GM21526 (cell line): ENCODE data around the gene PCP2.

ENCODE experiments used
- ATAC-seq: cut with Tn5 transposase; IDR thresholded peaks from one replicate; pipeline ENCODE4 v1.9.1; 2021; ENCODE audit warnings: moderate library complexity; ENCODE audit not compliant: unreplicated experiment, low FRiP score

Gene PCP2

DNA sequence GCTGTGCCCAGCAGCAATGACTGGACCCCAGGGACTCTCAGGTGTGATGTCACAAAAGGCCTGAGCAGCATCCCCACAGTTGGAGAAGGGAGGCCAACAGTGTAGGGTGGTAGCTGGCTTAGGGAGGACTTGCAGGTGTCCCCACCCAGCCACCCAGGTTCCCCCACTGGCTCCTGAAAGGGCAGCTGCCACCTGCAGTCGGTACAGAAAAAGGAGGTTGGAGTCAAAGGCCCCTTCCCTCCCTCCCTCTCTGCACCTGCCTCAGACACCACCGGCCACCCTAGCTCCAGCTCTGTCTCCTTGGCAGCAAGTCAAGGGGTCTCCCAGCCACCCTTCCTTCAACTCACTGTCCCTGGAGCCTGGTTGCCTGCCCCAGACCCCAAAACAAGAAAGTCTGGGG, at the start of gene PCP2:
TSS of gene PCP2 (minus strand) at position 22 of the 400 bp plus-strand sequence. CDS start 262 bp downstream, outside the sequence.
- no peak for ATAC-seq

DNA sequence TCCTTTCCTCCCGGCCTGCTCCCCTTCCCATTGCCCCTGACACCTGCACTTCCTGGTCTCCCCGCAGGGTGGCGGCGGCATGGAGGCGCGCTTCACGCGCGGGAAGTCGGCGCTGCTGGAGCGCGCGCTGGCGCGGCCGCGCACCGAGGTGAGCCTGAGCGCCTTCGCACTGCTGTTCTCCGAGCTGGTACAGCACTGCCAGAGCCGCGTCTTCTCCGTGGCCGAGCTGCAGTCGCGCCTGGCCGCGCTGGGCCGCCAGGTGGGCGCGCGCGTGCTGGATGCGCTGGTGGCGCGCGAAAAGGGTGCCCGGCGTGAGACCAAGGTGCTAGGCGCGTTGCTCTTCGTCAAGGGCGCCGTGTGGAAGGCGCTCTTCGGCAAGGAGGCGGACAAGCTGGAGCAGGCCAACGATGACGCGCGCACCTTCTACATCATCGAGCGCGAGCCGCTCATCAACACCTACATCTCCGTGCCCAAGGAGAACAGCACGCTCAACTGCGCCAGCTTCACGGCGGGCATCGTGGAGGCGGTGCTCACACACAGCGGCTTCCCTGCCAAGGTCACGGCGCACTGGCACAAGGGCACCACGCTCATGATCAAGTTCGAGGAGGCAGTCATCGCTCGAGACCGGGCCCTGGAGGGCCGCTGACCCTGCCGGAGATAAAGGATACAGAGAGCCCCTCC, 48.8 kb upstream of the PCP2 start:
- no peak for ATAC-seq

DNA sequence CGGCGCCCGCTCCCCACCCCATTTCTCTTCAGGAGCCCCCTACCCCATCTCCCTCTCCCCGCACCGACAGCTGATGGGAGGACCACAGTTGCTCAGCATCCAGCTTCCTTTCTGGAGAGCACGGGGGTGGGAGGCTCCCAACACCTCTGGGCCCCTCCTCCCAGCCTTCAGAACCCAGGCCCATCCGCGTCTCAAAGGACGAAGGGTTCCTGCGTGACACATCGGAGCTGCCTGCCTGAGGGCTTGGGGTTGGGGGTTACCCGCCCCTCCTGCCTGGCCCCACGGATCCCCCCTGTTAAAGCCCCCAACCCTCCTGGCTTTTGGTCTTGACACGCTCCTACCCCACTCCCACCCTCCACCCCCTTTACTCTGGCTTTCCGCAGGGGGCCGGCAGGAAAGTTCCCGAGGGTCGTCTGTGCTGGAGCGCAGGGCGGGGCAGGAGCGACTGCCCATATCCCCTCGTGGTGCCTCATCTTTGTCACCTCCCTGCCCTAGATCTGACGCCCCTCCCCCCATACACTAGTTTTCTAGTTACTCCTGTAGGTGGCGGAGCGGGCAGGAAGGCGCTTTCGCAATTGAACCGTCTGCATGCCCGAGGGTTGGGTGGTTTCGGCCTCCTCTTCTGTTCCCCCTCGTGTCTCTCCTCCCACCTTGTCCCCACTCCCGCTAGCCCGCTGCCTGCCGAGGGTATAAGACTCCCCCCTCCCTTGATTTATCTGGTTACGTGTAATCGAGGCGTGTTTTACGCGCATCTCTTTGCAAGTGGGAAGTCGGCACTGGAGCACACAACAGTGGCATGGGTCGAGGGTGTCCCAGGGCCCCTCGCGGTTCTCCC, 48.0 kb upstream of the PCP2 start:
- ATAC-seq: no peak

DNA sequence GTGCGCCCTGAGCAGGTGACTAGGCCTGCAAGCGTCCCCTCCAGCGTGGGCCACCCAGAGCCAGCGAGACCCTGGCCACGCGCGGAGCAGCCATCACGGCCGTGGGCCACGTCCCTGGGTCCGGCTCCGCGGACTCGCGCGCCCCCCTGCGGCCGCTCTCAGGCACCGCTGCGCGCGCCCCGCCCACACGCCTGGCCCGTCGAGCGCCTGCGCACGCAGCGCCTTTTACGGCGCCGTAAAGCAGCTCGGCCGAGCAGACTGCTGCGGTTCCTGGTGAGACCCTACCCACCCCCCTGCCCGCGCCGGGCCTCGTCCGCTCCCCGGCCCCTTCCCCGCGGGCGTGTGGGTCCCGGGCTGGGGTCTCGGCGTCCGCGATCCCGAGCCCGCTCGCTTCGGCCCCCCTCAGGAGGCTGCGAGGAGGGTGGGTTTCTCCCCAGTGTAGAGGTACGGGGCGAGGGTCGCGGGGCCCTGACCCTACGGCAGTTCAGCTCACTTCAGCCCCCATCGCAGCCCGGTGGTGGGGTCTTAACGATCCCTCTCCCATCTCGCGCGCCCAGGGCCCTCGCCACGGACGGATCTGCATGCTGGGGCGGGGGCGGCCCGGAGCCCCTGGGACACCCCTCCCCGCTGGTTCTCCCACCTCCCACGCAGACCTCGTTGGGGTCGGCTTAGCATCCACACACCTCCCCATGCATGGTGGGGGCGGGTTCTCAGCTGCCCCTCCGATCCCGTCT, 47.3 kb upstream of the PCP2 start, which contains the start of gene TRAPPC5:
TSS of gene TRAPPC5 (plus strand) at position 228 of the 734 bp plus-strand sequence. CDS start 1,421 bp downstream, outside the sequence.
- no peak for ATAC-seq

DNA sequence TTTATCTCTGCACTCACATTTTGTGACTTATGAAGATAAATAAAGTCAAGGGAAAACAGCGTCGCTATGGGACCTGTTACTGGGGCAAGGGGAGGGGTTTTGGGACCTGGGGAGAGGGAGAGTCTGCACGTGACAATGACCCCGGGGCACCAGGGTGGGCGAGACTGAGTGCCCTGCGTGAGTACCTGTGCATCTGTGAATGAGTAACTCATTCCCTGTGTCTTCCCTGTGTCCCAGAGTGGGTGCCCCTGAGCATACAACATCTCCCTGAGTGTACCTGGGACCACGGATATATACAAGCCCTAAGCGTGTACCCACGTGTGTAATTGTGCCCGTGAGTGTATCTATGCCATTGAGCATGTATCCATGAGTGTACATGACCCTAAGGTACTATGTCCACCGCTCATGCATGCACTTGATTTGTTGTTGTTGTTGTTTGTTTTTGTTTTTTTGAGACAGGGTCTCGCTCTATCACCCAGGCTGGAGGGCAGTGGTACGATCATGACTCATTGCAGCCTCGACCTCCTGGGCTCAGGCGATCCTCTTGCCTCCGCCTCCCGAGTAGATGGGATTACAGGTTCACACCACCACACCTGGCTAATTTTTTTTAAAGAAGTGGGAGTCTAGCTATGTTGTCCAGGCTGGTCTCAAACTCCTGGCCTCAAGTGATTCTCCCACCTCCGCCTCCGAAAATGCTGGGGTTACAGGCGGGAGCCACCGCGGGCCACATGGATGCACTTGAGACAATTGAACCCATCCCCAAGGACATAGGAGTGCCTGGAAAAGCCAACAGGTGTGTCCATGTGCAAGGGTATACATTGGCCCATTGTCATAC, 46.5 kb upstream of the PCP2 start:
- ATAC-seq: no peak

DNA sequence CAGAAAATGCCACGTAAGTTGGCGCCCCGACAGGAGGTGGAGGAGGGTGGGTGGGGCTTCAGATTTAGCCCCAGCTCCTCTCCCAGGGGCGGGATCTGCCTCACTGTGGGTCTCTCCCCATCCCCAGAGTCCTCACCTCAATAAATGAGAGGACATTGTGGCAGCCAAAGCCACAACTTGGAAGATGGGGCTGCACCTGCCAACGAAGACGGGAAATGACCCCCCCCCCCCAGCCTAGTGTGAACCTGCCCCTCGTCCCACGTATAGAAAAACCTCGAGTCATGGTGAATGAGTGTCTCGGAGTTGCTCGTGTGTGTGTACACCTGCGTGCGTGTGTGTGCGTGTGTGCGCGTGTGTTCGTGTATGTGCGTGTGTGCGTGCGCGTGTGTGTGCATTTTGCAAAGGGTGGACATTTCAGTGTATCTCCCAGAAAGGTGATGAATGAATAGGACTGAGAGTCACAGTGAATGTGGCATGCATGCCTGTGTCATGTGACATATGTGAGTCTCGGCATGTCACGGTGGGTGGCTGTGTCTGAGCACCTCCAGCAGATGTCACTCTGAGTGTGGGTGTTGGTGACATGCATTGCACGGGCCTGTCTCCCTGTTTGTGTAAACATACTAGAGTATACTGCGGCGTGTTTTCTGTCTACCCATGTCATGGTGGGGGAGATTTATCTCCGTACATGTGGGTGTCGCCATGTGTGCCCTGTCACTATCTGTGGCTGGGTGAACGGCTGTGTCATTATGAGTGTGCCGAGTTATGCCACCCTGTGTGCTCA, 45.6 kb upstream of the PCP2 start:
- ATAC-seq: no peak

DNA sequence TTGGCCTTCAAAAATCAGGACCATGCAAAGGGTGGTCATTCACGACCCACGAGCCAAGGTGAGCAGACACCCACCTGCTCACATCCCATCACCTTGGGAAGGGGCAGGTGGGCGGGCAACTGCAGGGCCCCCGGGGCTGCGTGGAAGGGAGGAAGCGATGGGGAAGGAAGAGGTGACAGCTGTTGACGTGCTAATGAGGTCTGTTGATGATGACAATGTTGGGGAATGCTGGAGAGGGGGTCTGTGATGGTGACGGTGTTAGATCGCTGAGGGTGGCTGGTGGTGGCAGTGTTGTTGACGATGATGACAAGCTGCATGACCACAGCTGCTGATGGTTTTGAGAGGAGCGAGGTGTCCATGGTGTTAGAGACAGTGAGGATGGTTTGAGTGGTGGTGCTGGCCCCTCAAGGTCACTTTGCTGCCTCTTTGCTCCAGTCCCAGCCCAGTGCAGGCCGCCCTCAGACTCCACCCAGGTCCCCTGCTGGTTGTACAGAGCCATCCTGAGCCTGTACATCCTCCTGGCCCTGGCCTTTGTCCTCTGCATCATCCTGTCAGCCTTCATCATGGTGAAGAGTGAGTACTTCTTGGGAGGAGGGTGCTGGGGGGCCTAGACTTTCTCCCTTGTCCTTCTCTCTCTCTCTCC, 44.3 kb upstream of the PCP2 start:
- no peak for ATAC-seq

DNA sequence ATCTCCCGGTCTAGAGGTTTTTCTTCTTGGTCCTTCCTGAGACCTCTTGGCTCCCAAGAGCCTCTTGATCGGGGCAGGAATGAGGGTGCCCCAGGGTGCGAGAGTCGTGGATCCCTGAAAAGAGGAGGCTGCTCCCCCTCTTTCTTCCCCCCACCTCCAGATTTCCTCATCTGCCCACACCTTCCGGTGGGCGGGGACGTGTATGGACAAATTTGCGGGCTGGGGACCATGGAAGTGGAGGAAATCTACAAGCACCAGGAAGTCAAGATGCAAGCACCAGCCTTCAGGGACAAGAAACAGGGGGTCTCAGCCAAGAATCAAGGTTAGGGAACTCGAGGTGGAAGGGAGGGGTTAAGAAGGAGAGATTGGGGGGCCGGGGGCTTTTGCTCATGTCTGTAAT, 43.3 kb upstream of the PCP2 start, which contains the start of gene MCEMP1:
TSS of gene MCEMP1 (plus strand) at position 237 of the 400 bp plus-strand sequence. CDS start at position 268, 31 bp downstream.
- ATAC-seq: no peak

DNA sequence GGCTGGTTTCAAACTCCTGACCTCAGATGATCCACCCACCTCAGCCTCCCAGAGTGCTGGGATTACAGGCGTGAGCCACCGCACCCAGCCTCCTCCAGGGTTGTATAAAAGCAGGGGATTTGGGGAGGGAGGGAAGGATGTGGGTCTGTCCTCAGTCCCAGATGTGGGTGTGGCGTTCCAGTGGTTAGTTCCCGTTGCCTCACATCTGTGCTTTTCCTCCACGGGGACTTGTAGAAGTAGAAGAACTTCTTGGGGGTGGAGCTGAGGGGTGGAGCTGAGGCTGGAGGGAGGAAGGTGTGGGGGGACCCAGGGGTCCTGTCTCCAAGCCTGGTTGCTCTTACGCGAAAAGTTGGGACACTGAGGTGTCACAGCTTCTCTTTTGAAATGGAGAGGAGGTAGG, 42.9 kb upstream of the PCP2 start:
- no peak for ATAC-seq

DNA sequence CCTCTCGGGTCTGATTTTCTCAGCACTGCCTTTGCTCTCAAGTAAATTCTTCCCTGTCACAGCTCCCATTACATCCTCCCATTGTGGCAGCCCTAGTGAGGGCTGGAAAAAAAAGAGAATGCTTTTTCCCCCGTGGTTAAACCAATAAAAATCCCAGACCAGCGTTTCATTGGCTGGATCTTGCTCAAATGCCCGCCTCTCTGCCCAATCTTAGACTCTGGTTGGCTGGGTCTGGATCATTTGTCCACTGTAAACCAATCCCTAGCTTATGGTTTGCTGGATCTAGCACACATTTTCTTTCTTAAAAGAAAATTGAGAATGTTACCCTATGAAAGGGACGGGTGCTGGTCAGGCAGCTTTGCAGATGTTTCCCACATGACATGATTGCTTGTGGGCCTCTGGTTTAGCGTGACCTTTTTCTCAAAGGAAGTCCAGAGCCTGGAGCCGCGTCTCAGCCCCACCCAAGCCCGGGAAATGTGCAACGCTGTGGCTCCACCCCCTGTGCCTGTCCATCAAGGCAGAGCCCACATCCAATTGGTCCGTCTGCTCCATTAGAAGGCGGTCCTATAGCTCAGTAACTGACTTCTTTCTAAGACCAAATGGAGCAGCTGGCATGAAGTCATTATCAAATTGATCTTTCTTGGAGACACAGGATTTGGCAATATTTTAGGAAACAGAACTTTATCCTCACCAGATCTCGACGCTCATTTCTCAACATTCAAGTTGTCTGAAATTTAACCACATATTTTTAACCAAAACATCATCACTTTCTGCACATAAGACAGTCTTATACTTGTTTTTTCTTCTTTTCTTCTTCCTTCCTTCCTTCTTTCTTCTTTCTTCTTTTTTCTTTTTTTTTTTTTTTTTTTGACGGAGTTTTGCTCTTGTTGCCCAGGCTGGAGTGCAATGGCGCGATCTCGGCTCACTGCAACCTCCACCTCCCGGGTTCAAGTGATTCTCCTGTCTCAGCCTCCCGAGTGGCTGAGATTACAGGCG, 40.8 kb upstream of the PCP2 start:
- no peak for ATAC-seq

DNA sequence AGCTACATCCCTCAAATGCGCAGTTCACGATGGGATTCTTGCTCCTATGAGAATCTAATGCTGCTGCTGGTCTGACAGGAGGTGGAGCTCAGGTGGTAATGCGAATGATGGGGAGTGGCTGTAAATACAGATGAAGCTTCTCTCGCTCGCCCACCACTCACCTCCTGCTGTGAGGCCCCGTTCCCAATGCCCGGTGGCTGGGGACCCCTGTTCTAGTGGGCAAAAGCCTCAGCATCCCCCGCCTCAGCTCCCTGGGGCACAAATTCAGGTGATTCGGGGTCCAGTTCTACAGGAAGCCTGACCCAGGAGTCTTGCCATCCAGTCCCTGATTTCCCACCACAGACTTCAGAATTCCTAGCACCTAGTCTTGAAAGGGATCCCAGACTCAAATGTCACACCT, 39.0 kb upstream of the PCP2 start:
- ATAC-seq: no peak

DNA sequence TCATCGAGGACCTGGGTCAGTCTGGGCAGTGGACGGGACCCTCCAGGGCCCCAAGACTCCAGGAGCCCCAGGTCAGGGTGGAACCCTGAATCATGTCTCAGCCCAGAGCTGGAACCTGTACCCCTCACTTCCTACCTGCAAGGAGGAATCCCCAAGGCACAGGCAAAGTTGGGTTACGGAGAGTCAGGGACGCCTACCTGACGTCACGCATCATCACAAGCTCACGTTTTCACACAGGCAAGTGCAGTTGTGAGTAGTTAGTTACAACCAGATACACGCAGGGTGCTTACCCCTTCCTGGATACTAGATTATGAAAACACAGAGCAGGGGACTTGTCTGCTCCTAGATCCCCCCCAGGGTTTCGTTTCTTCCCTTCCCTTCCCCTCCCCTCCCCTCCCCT, 37.3 kb upstream of the PCP2 start:
- no peak for ATAC-seq

DNA sequence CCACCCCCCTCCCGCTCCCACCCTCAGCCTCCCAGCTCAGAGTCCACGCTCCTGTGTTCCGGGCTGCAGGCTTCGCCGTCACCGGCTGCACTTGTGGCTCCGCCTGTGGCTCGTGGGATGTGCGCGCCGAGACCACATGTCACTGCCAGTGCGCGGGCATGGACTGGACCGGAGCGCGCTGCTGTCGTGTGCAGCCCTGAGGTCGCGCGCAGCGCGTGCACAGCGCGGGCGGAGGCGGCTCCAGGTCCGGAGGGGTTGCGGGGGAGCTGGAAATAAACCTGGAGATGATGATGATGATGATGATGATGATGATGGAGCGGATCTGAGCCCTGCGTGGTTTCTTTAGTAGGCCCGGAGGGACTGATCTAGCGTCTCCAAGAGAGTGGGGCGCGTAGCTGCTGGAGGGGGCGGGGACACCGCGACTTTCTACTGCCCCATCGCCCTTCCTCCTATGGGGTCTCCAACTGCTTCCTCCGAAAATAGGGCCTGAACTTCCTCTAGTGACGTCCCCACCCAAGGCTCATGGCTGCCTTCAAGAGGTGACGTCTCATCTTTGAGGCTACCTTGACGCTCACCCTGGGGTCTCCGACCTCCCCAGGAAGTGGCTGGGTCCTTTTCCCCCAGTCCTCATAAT, 36.7 kb upstream of the PCP2 start:
- ATAC-seq: no peak

DNA sequence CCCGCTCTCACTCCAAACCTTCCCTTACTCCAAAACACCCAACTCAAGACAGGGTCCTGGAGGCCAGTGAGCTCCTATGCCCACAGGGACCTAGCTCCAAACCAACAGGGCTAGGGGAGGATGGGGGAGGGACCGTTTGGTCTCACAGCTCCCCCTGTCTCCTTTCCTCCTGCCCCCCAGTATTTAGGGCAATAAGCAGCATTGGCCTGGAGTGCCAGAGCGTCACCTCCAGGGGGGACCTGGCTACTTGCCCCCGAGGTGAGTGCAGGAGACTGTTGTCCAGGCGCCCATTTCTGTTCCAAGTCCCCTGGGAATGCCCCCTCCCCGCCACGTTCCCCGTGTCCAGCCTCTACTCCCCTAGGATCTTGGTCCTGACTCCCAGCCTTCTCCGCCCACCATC, 36.1 kb upstream of the PCP2 start:
- no peak for ATAC-seq

DNA sequence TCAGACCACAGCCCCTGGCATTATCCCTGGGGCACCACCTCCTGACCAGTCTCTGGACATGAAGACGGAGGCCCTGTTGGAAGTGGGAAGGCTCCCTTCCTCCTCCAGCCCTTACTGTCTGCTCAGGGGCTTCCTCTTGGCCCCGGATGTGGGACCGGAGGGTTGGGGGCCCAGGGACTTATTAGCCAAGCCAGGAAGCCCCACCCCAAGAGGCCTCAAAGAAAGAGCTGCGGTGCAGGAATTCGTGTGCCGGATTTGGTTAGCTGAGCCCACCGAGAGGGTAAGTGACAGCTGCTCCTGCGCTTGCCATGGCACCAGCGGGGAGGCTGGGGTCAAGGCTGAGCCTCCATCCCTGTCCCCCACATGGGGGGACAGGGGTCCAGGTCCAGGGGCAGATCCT, 35.3 kb upstream of the PCP2 start, which contains the start of gene RETN:
TSS of gene RETN (plus strand) at position 208 of the 400 bp plus-strand sequence. CDS start 278 bp downstream, outside the sequence.
- ATAC-seq: no peak

DNA sequence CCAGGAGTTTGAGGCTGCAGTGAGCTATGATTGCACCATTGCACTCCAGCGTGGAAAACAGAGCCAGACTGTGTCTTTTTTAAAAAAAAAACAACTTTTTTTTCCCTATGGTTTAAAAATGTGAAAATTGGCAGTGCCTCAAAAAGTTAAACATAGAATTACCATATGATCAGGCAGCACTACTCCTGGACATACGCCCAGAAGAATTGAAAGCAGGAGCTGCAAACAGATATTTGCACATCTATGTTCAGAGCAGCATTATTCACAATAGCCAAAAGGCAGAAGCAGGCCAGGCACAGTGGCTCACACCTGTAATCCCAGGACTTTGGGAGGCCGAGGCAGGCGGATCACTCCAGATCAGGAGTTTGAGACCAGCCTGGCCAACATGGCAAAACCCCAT, 31.6 kb upstream of the PCP2 start:
- ATAC-seq: no peak

DNA sequence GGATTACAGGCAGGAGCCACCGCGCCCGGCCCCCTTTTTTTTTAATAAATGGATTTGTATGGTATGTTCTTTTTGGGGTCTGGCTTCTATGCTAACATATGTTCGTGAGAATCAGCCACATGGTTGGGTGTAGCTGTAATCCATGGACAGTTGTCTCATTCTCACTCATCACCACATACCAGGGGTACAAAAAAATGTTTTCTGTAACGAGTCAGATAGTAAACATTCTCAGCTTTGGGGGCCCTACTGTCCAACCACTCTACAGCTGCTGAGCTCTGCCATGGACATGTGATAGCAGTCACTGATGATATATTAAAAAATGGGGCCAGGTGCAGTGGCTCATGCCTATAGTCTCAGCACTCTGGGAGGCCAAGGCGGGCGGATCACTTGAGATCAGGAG, 30.2 kb upstream of the PCP2 start:
- ATAC-seq: no peak
